Body of pancreas (tissue), 4 donors: Measurements from ENCODE around the gene MTM1. TPM values are rescaled to one million over a fixed set of nuclear protein-coding genes. Genes with fewer than 3 reads are reported as not detected.

Source experiments
- ATAC-seq: fragments of 150-250 bp; one replicate; pipeline ENCODE4 v1.9.1; 2016
- DNase-seq, 4 donors: peaks; one replicate each; pipeline ENCODE4 v3.0.0-alpha.2; 2019
- H3K27ac ChIP-seq, 4 donors: fragments of 200-600 bp; sonication (generic); 1 replicate in 3 of 4; 2 replicates in 1 of 4; pipeline versions ENCODE4 v1.5.1 to v1.6.1; 2016 to 2019; ENCODE audit warnings: mild to moderate bottlenecking in 1 of 4, mixed read lengths in 1 of 4, moderate library complexity in 1 of 4
- H3K27me3 ChIP-seq, 2 donors: fragments of 200-600 bp; sonication (generic); one replicate each; pipeline ENCODE4 v1.6.0; 2016; ENCODE audit warnings: mild to moderate bottlenecking in 1 of 2
- H3K36me3 ChIP-seq, 2 donors: fragments of 200-600 bp; sonication (generic); replicated peaks in 1 of 2; 2 replicates each; pipeline ENCODE4 v1.5.1; 2016; ENCODE audit warnings: low read depth in 2 of 2; ENCODE audit not compliant: insufficient read depth in 1 of 2
- H3K4me1 ChIP-seq: fragments of 200-600 bp; sonication (generic); one replicate; pipeline ENCODE4 v1.6.0; 2016
- H3K4me3 ChIP-seq, 2 donors: fragments of 200-600 bp; sonication (generic); 1 replicate in 1 of 2; 2 replicates in 1 of 2; pipeline ENCODE4 v1.5.1; 2016 to 2019
- H3K9me3 ChIP-seq, 3 donors: fragments of 200-600 bp; sonication (generic); 1 replicate in 2 of 3; 2 replicates in 1 of 3; pipeline ENCODE4 v1.5.1; 2016
- POLR2A ChIP-seq, 3 donors: fragments of 450-650 bp; IDR thresholded peaks; one replicate each; pipeline ENCODE4 v1.6.1; 2016; ENCODE audit warnings: antibody characterized with exemption in 3 of 3, mild to moderate bottlenecking in 2 of 3
- whole genome bisulfite sequencing, 2 donors: methylation state at CpG; one replicate each; pipeline ENCODE4 v1.1.5; 2017; 5-methylcytosine and 5-hydroxymethylcytosine counted together
- intact Hi-C: fragments of 100-400 bp; cut with DNase I; formaldehyde crosslinking; loops from one replicate; pipeline ENCODE4 v1.15.1; 2023
- total RNA-seq, 2 donors: library from RNA; depleted of rRNA; stranded (reverse); fragments of >200 nt; gene quantifications; one replicate each; pipeline ENCODE4 v1.1.0, GENCODE V29; 2016
- TF ChIP-seq, protein P1 (sequence below), 7 experiments: fragments of 450-650 bp in 4 of 7; fragments of 200-600 bp in 3 of 7; sonication (generic) in 3 of 7; IDR thresholded peaks; one replicate each; pipeline ENCODE4 v1.5.1; 2016 to 2019; ENCODE audit warnings: antibody characterized with exemption in 7 of 7

Gene MTM1
- total RNA-seq, 2 donors from 2014 or later, result 5.3 to 5.4 TPM

DNA sequence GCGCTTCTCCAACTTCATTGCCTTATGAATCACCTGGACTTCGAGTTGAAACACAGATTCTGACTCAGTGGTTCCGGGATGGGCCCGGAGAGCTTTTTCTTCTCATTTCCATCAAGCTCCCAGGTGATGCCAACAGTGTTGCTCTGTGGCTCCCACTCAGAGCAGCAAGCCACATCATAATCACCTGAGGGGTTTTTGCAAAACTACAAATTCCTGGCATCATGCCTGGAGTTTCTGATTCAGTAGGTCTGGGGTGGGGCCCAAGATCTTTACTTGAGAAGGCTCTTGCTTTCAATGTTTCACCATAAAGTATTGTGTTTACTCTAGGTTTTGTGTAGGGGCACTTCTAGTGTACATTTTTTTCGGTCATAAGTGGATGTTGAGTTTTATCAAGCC, 7.0 kb downstream of the MTM1 start:
- intact Hi-C loops, result no loop called here
- H3K4me1 ChIP-seq, result peaks cover 21% of the 10 kb centered on the region
- no peaks in the 10 kb centered on the region for H3K36me3 ChIP-seq
- no peak overlapping the region for H3K4me3 ChIP-seq
- no peaks in the 10 kb centered on the region for H3K27me3 ChIP-seq
- TF ChIP-seq, protein P1, sequence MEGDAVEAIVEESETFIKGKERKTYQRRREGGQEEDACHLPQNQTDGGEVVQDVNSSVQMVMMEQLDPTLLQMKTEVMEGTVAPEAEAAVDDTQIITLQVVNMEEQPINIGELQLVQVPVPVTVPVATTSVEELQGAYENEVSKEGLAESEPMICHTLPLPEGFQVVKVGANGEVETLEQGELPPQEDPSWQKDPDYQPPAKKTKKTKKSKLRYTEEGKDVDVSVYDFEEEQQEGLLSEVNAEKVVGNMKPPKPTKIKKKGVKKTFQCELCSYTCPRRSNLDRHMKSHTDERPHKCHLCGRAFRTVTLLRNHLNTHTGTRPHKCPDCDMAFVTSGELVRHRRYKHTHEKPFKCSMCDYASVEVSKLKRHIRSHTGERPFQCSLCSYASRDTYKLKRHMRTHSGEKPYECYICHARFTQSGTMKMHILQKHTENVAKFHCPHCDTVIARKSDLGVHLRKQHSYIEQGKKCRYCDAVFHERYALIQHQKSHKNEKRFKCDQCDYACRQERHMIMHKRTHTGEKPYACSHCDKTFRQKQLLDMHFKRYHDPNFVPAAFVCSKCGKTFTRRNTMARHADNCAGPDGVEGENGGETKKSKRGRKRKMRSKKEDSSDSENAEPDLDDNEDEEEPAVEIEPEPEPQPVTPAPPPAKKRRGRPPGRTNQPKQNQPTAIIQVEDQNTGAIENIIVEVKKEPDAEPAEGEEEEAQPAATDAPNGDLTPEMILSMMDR (IDR thresholded peaks at IDR 0.05), result no peak
- no peak for TF ChIP-seq POLR2A (IDR thresholded peaks at IDR 0.05)
- no peak overlapping the region for H3K27ac ChIP-seq
- ATAC-seq (no peak), DNase-seq (no peak)
- 88 to 90% methylated on average over 1 to 3 of the region's 5 CpGs for WGBS, 2 donors
- H3K9me3 ChIP-seq, result no peaks in the 10 kb centered on the region

DNA sequence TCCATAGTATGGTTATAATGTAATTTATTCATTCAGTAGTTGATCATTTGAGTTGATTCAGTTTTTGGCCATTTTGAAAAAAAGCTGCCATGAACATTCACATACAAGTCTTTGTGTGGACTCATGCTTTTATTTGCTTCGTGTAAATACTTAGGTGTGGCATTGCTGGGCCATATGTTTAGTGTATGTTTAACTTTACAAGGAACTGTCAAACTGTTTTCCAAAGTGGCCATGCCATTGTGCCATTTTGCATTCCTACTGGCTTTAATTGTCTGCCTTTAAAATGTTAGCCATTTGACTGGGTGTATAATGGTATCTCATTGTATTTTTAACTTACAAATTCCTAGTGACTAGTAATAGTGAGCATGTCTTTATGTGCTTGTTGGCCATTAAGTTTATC, 8.8 kb downstream of the MTM1 start:
- 0 to 35% methylated on average over 1 of the region's 1 CpG for WGBS, 2 donors
- Histone ChIP-seq H3K4me3 (no peak overlapping the region), H3K4me1 (peaks cover 18% of the 10 kb centered on the region), H3K9me3 (no peaks in the 10 kb centered on the region), H3K27ac (no peak overlapping the region), H3K27me3 (no peaks in the 10 kb centered on the region), H3K36me3 (no peaks in the 10 kb centered on the region)
- intact Hi-C loops, result no loop called here
- TF ChIP-seq POLR2A (IDR thresholded peaks at IDR 0.05), result no peak
- TF ChIP-seq, protein P1 (IDR thresholded peaks at IDR 0.05), result no peak
- no peak for DNase-seq
- no peak for ATAC-seq

GRCh38 chrX:150581093-150581775, 12.8 kb downstream of the MTM1 start:
- Histone ChIP-seq H3K27ac (no peak overlapping the region), H3K27me3 (no peaks in the 10 kb centered on the region), H3K4me1 (peaks cover 9% of the 10 kb centered on the region), H3K36me3 (no peaks in the 10 kb centered on the region), H3K9me3 (no peaks in the 10 kb centered on the region), H3K4me3 (no peak overlapping the region)
- 61 to 69% methylated on average over 4 of the region's 4 CpGs for WGBS, 2 donors
- ATAC-seq, result no peak
- TF ChIP-seq, protein P1 (IDR thresholded peaks at IDR 0.05), result no peak
- no peak for TF ChIP-seq POLR2A (IDR thresholded peaks at IDR 0.05)
- DNase-seq, result no peak
- intact Hi-C loops, result no loop called here

GRCh38 chrX:150582338-150582948, 14.0 kb downstream of the MTM1 start:
- no peak overlapping the region for H3K4me3 ChIP-seq
- H3K27me3 ChIP-seq, result no peaks in the 10 kb centered on the region
- H3K36me3 ChIP-seq, result no peaks in the 10 kb centered on the region
- no peak for DNase-seq
- TF ChIP-seq POLR2A (IDR thresholded peaks at IDR 0.05), result no peak
- TF ChIP-seq, protein P1 (IDR thresholded peaks at IDR 0.05), result no peak
- peaks cover 9% of the 10 kb centered on the region for H3K4me1 ChIP-seq
- ATAC-seq, result peak; percentile 48
- intact Hi-C loops, result no loop called here
- H3K27ac ChIP-seq, result no peak overlapping the region
- H3K9me3 ChIP-seq, result no peaks in the 10 kb centered on the region
